Thyroid gland (tissue), 4 donors: Measurements from ENCODE around the gene NEDD4L.

ENCODE experiments used
- POLR2A ChIP-seq, 2 donors: fragments of 450-650 bp; IDR thresholded peaks; one replicate each; pipeline ENCODE4 v1.6.1; 2017; ENCODE audit warnings: antibody characterized with exemption in 2 of 2, mild to moderate bottlenecking in 2 of 2, moderate library complexity in 1 of 2
- TF ChIP-seq, protein P1 (sequence below), 6 experiments: fragments of 200-600 bp in 3 of 6; fragments of 450-650 bp in 3 of 6; sonication (generic) in 3 of 6; IDR thresholded peaks; one replicate each; pipeline ENCODE4 v1.5.1; 2016 to 2019; ENCODE audit warnings: antibody characterized with exemption in 6 of 6, mild to moderate bottlenecking in 2 of 6, inconsistent platforms in 1 of 6, moderate library complexity in 1 of 6

DNA sequence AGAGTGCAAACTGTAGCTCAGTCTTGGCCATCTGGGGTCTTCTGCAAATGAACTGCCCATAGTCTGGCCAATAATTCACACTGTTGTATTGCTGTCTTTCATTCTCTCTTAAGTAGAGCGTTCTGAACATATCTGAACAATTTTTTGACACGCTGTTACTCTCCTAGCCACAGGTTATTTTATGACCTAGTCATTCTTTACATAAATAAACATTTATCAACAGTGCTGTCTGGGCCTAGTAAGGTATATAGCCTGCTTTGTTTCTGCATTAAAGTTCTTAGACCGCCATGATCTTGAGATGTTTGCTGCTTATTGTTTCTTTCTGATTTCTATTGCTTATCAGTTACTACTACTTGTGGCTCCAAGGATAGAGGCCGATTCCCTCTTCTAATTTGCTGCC, 226.4 kb downstream of the NEDD4L start:
- TF ChIP-seq, protein P1, sequence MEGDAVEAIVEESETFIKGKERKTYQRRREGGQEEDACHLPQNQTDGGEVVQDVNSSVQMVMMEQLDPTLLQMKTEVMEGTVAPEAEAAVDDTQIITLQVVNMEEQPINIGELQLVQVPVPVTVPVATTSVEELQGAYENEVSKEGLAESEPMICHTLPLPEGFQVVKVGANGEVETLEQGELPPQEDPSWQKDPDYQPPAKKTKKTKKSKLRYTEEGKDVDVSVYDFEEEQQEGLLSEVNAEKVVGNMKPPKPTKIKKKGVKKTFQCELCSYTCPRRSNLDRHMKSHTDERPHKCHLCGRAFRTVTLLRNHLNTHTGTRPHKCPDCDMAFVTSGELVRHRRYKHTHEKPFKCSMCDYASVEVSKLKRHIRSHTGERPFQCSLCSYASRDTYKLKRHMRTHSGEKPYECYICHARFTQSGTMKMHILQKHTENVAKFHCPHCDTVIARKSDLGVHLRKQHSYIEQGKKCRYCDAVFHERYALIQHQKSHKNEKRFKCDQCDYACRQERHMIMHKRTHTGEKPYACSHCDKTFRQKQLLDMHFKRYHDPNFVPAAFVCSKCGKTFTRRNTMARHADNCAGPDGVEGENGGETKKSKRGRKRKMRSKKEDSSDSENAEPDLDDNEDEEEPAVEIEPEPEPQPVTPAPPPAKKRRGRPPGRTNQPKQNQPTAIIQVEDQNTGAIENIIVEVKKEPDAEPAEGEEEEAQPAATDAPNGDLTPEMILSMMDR (IDR thresholded peaks at IDR 0.05), result no peak
- no peak for TF ChIP-seq POLR2A (IDR thresholded peaks at IDR 0.05)
